T-helper 2 cell (primary cell): Measurements from ENCODE around the gene TMEM267.
"Not testable (repeated sequence)": the region's sequence is repeated elsewhere in the genome, so short reads cannot be mapped to it uniquely, and the experiment has no call there.

ENCODE experiments used
- DNase-seq, 5 experiments: peaks; one replicate each; pipeline versions ENCODE4 v3.0.0 to v3.0.0-alpha.2; 2012 to 2022

The TMEM267 gene

DNA sequence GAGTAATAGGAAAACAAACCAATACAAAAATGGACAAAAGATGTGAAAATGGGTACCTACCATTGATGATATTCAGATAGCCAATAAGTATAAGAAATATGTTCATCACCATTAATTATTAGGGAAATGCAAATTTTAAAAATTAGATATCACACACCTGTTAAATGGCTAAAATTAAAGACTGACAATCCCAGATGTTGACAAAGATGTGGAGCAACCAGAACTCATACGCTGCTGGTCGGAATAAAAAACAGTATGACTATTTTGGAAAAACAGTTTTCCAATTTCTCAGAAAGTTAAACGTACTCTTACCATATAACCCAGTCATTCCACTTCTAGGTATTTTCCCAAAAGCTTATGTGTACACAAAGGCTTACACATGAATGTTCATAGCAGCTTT, 27.1 kb downstream of the TMEM267 start:
- DNase-seq: no peak

- DNase-seq: not testable (repeated sequence)
These were observed 42.1 kb downstream of the TMEM267 start for GRCh38 chr5:43441575-43441974.

GRCh38 chr5:43437062-43437660, 46.5 kb downstream of the TMEM267 start:
- no peak for DNase-seq

GRCh38 chr5:43433382-43433781, 50.3 kb downstream of the TMEM267 start:
- DNase-seq: no peak

DNA sequence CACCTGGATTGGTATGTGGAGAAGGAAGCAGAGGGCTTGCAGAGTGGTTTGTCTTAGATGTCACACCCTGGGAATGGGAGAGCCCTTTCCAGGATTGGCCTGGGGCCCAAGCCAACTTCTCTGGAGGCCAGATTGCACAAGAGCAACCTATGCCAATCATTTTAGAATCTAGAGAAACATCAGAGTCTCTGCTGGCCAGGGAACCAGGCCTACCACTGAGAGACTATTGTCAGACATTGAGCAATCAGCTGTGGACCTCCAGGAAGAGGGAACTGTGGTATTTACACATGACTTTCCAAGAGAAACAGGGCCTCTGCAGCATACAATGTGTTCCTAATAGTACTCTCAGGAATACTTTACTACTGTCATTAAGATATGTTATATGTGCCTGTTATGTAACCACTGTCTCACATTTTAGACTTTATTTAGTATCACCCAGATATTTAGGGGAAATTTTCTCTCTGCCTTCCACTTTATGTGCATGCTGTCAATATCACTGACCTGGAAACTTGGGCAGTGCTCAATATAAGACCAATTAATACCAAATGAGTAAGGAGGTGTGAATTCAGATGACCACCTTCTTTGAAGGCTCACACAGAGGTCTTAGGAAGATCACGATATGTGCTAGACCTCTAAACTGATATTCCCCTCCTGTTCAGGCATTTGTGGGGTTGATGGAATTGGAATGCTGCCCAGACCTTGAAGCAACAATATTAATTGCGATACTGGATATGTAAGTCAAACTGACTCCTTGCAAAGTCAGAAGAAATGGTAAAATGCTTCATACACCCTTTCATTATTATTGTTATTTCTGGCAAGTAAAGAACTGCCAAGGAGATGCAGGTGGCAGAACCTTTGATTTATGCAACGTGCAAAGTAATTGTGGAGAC, 50.9 kb downstream of the TMEM267 start:
- DNase-seq: no peak

GRCh38 chr5:43429706-43430105, 54.0 kb downstream of the TMEM267 start:
- no peak for DNase-seq

DNA sequence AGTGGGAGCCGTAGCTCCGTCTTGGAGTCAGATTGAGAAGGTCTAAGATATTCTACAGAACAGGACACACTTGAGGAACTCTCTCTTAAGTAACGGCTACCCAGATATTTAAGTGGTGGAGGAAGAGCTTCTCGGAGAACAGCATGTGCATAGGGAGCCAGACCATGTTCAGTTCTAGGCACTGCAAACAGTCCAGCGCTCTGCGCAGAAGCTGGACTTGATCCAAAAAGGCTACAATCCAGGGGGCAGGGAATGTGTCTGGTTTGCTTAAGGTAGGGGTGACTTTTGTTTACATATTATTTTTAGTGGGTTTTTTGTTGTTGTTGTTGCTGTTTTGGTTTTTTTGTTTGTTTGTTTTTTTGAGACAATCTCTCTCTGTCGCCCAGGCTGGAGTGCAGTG, 54.6 kb downstream of the TMEM267 start:
- DNase-seq: no peak

DNA sequence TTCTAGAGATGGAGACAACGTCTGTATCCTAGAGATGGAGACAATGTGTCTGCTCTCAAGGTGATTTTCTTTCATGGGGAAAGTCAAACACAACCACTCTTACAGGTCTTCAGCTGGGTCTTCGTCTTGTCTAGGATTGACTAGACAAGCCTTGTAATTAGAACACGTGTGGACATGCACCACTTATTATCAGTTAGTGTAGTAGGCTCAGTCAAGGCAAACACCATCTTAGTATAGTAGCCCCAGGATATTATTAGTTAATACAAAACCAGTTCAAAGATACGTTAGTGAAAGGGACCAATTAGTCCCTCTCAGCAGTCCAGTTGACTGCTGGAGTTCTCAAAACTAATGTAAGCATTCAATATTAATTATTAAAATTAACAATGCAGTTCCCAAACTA, 56.4 kb downstream of the TMEM267 start:
- no peak for DNase-seq

DNA sequence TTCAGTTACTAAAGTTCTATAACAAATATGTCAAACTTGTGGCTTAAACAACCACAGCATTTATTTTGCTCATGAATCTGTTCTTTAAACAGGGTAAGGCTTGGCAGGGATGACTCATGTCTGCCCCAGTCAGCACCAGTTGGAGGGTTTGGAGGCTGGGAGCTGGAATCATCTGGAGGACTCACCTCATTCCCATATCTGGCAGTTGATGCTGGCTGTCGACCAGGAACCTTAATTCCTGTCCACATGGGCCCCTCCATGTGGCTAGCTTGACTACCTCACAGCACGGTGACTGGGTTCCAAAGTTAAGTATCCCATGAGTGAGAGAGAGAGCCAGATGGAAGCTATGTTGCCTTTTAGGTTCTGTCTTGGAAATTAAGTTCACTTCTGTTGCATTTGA, 57.7 kb downstream of the TMEM267 start:
- no peak for DNase-seq

- DNase-seq: not testable (repeated sequence)
These were observed 60.6 kb downstream of the TMEM267 start for GRCh38 chr5:43423086-43423485.

DNA sequence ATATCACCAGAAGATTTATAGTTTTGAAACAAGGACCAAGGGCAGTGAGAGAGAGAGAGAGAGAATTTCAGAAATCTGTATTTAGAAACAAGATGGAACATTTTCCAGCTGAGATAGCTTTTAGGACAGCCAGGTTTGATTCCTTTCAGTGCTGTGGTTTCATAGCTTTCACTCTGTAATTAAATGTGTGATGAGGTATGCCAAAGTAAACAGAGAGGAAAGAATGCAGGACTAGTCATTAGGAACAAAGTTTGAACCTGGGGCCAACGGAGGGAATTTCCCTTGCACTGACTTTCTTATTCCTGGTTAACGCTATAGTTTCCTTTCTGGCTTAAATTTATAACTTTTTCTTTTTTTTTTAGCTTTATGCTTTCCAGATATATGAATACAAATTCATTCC, 61.5 kb downstream of the TMEM267 start:
- DNase-seq: no peak

DNA sequence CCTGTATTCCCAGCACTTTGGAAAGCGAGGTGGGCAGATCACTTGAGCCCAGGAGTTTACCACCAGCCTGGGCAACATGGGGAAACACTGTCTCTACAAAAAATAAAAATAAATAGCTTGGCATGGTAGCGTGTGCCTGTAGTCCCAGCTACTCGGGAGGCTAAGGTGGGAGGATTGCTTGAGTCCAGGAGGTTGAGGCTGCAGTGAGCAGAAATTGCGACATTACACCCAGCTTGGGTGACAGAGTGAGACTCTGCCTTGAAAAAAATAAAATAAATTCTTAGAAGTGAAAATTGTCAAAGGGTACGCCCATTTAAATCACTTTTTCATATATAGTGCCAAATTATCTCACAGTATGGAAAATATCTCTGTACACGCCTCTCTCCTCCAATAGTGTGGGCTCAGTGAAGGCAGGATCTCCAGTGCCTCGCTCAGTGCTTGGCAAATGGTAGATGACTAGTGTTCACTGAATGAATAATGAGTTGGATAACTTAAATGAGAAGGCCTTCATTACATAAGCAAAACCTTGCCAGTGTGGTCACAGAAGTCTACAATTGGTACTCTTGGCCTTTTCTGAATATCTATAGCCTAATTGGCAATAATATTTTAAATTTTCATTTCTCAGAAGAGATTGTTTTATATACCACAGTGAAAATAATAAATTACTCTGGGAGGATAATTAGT, 62.1 kb downstream of the TMEM267 start:
- no peak for DNase-seq

- DNase-seq: no peak
These were observed 63.4 kb downstream of the TMEM267 start for GRCh38 chr5:43420241-43420640.

DNA sequence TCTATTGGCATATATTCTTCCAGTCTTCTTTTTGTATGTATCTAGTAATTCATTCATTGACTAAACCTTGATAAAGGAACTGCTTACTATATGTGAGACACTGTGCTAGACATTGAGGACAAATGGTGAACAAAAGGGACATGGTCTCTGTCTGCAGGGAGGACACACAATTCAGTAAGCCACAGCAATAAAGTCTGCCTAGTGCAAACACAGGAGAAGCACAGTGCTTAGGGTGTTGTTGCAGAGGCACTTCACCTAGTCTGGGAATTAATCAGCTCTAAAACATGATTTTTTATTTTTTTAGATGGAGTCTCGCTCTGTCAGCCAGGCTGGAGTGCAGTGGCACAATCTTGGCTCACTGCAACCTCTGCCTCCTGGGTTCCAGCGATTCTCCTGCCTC, 65.1 kb downstream of the TMEM267 start:
- DNase-seq: no peak

DNA sequence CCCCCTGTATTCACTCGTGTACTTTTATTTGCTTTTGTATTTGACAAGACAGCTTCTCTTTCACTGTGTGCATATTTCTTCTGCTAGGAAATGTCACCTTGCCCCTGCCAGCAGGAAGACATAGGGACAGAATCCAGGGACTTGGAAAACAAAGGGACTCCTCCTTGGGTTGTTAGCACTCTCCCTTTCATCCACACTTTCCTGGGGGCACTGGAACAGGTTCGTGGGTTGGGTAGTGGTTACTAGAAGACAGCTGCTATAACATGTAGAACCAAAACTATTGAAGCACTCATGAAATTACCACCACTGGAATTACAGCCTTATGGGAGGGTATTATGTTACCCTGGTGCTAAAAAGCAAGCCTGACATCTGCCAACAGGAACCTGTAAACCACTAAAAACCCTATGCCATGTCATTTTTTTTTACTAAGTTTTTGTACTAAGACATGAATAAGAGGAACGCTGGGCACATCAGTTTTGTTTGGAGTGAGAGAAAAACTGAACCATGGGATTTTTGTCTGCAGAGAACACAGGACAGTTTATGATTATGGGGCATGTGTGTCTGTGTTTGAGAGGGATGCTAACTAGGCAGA, 66.8 kb downstream of the TMEM267 start:
- DNase-seq: no peak

GRCh38 chr5:43415935-43416802, 67.5 kb downstream of the TMEM267 start:
- DNase-seq: no peak

GRCh38 chr5:43413966-43414365, 69.7 kb downstream of the TMEM267 start:
- no peak for DNase-seq

- no peak for DNase-seq
These were observed 71.0 kb downstream of the TMEM267 start for GRCh38 chr5:43412644-43413043.

GRCh38 chr5:43412156-43412555, 71.5 kb downstream of the TMEM267 start, which contains the start of gene CCL28:
TSS of gene CCL28 (minus strand) at chr5:43412391. CDS start at chr5:43412316, 75 bp downstream.
- DNase-seq: no peak

GRCh38 chr5:43411495-43411894, 72.2 kb downstream of the TMEM267 start:
- no peak for DNase-seq

- DNase-seq: no peak
These were observed 73.3 kb downstream of the TMEM267 start for GRCh38 chr5:43410414-43410813.

DNA sequence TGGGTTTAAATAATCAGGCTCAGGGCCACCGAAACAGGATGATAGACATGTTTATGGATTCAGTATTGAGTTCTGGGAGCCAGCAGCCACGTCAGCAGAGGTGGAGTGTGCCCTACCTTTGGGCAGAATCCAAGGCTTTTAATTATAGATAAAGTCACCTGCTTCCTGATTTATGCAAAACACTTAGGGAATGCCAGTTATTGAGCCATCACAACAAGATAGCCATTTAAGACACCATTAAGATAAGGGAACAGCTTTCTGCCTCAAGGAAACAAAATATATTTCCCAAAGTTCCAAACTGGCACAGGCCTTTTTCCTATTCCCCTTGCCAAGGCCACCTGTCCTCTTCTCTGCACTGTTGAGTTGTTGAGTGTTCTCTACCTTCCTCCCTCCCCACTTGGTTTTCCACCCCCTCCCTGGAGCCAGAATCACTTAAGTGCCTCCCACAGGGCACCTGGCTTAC, 73.8 kb downstream of the TMEM267 start:
- no peak for DNase-seq
